ENCODE measurements around the gene MAPT. TPM values are rescaled to one million over a fixed set of nuclear protein-coding genes. Genes with fewer than 3 reads are reported as not detected.
"Not testable (repeated sequence)": the region's sequence is repeated elsewhere in the genome, so short reads cannot be mapped to it uniquely, and the experiment has no call there.

Gene MAPT
- total RNA-seq, 1 experiment from 2014 or later: 3.6 TPM

DNA sequence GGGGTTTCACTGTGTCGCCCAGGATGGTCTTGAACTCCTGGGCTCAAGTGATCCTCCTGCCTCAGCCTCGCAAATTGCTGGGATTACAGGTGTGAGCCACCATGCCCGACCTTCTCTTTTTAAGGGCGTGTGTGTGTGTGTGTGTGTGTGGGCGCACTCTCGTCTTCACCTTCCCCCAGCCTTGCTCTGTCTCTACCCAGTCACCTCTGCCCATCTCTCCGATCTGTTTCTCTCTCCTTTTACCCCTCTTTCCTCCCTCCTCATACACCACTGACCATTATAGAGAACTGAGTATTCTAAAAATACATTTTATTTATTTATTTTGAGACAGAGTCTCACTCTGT is 108.6 kb downstream of the MAPT start:
- CTCF ChIA-PET: interaction anchor here (1.0 to 2.0 kb wide), 3 partner anchors 41 to 210 kb away, joined by 4 to 9 read pairs (median 5); no protein-coding TSS in a partner anchor
- no peak; the same call in 1 of the 2 replicates for ATAC-seq

GRCh38 chr17:46003907-46004748 is 109.8 kb downstream of the MAPT start:
- Histone ChIP-seq H3K9me3 (ENCODE audit: low read length) (no peaks in the 10 kb centered on the region), H3K4me3 (ENCODE audit: low read length) (no peak overlapping the region), H3F3A (ENCODE audit: low read length, unreplicated experiment) (no peaks in the 10 kb centered on the region), H3K9me2 (replicated peaks; ENCODE audit: low read length) (no peaks in the 10 kb centered on the region), H3K36me3 (ENCODE audit: low read depth, low read length) (no peaks in the 10 kb centered on the region), H3K4me1 (ENCODE audit: insufficient read depth, low read length) (peaks cover 12% of the 10 kb centered on the region), H3K9ac (ENCODE audit: low read length) (no peak overlapping the region), H2AFZ (ENCODE audit: low read length) (0 out of 2 replicates have a peak overlapping the region, but pooled peaks have one; percentile 14), H3K27me3 (ENCODE audit: low read length) (no peaks in the 10 kb centered on the region), H4K20me1 (ENCODE audit: low read length) (no peaks in the 10 kb centered on the region), H3K4me2 (ENCODE audit: low read length) (peak overlapping the region; percentile 29), H3K79me2 (ENCODE audit: low read length) (no peaks in the 10 kb centered on the region), H3K27ac (ENCODE audit: low read length) (no peak overlapping the region)
- BruUV-seq (replicated peaks): no TSS peak
- peak; percentile 45 for DNase-seq
- CTCF ChIA-PET: interaction anchor here (0.6 to 2.4 kb wide), 9 partner anchors 40 to 342 kb away, joined by 3 to 12 read pairs (median 5); partner anchors contain the start of gene KANSL1
- ATAC-seq: peak; percentile 59
- TF ChIP-seq CTCF (conservative IDR thresholded peaks at IDR 0.05; ENCODE audit: low read depth, low read length) (no peak), EZH2phosphoT487 (IDR thresholded peaks at IDR 0.05; ENCODE audit: borderline replicate concordance, low read length) (no peak), EZH2 (IDR thresholded peaks at IDR 0.05; ENCODE audit: low read length, unreplicated experiment) (no peak)
- intact Hi-C loops (cut with micrococcal nuclease): loop anchor here (5.0 kb wide), 1 partner anchor 193 kb away; no protein-coding TSS in a partner anchor
- POLR2A ChIA-PET (ENCODE audit: unreplicated experiment): no interaction called here

More for the DNA sequence above, 108.6 kb downstream of the MAPT start:
- H3K9me3 ChIP-seq (ENCODE audit: low read length): no peaks in the 10 kb centered on the region
- no peaks in the 10 kb centered on the region for H3K79me2 ChIP-seq (ENCODE audit: low read length)
- H3K4me2 ChIP-seq (ENCODE audit: low read length): no peak overlapping the region
- TF ChIP-seq EZH2phosphoT487 (IDR thresholded peaks at IDR 0.05; ENCODE audit: borderline replicate concordance, low read length) (no peak), EZH2 (IDR thresholded peaks at IDR 0.05; ENCODE audit: low read length, unreplicated experiment) (no peak), CTCF (conservative IDR thresholded peaks at IDR 0.05; ENCODE audit: low read depth, low read length) (no peak)
- no peak overlapping the region for H3K27ac ChIP-seq (ENCODE audit: low read length)
- POLR2A ChIA-PET (ENCODE audit: unreplicated experiment): interaction anchor here (0.6 kb wide), 1 partner anchor 1366 kb away, joined by 4 read pairs; no protein-coding TSS in a partner anchor
- intact Hi-C loops (cut with micrococcal nuclease): loop anchor here (1.0 to 5.0 kb wide), 3 partner anchors 41 to 210 kb away; no protein-coding TSS in a partner anchor
- no peaks in the 10 kb centered on the region for H3K27me3 ChIP-seq (ENCODE audit: low read length)
- DNase-seq: no peak
- H3K4me3 ChIP-seq (ENCODE audit: low read length): no peak overlapping the region
- no peaks in the 10 kb centered on the region for H3K36me3 ChIP-seq (ENCODE audit: low read depth, low read length)
- no peaks in the 10 kb centered on the region for H3K9me2 ChIP-seq (replicated peaks; ENCODE audit: low read length)
- no peaks in the 10 kb centered on the region for H3F3A ChIP-seq (ENCODE audit: low read length, unreplicated experiment)
- H4K20me1 ChIP-seq (ENCODE audit: low read length): no peaks in the 10 kb centered on the region
- H2AFZ ChIP-seq (ENCODE audit: low read length): no peak overlapping the region
- peaks cover 12% of the 10 kb centered on the region for H3K4me1 ChIP-seq (ENCODE audit: insufficient read depth, low read length)
- no TSS peak for BruUV-seq (replicated peaks)
- no peak overlapping the region for H3K9ac ChIP-seq (ENCODE audit: low read length)

DNA sequence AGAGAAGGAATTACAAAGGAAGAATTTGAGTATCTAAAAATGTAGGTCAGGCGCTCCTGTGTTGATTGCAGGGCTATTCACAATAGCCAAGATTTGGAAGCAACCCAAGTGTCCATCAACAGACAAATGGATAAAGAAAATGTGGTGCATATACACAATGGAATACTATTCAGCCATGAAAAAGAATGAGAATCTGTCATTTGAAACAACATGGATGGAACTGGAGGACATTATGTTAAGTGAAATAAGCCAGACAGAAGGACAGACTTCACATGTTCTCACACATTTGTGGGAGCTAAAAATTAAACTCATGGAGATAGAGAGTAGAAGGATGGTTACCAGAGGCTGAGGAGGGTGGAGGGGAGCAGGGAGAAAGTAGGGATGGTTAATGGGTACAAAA is 111.7 kb downstream of the MAPT start:
- H3K4me3 ChIP-seq (ENCODE audit: low read length); H4K20me1 ChIP-seq (ENCODE audit: low read length); POLR2A ChIA-PET (ENCODE audit: unreplicated experiment); H3K27ac ChIP-seq (ENCODE audit: low read length); H3K9me2 ChIP-seq (replicated peaks; ENCODE audit: low read length); H3K36me3 ChIP-seq (ENCODE audit: low read depth, low read length); H2AFZ ChIP-seq (ENCODE audit: low read length); H3K4me2 ChIP-seq (ENCODE audit: low read length); H3K9me3 ChIP-seq (ENCODE audit: low read length); intact Hi-C loops (cut with micrococcal nuclease); DNase-seq; BruUV-seq (replicated peaks); H3F3A ChIP-seq (ENCODE audit: low read length, unreplicated experiment); H3K79me2 ChIP-seq (ENCODE audit: low read length); ATAC-seq; CTCF ChIA-PET; H3K27me3 ChIP-seq (ENCODE audit: low read length); H3K9ac ChIP-seq (ENCODE audit: low read length): not testable (repeated sequence)
- H3K4me1 ChIP-seq (ENCODE audit: insufficient read depth, low read length): peaks cover 12% of the 10 kb centered on the region

Data from PC-3 (cell line).